Bronchial epithelial cell (primary cell): ENCODE data around the gene SYCP3. TPM values are rescaled to one million over a fixed set of nuclear protein-coding genes. Genes with fewer than 3 reads are reported as not detected.
"Not testable (repeated sequence)": the region's sequence is repeated elsewhere in the genome, so short reads cannot be mapped to it uniquely, and the experiment has no call there.

Experiments used
- DNase-seq: peaks from one replicate; pipeline ENCODE4 v3.0.0-alpha.2; 2010; ENCODE audit warnings: low read depth
- FAIRE-seq: peaks from 2 replicates; lab custom pipeline; 2011; peaks lifted over from hg19 to GRCh38; lab: Jason Lieb, UNC
- H3K27me3 ChIP-seq: 2 replicates; pipeline ENCODE4 v1.5.1; 2011; ENCODE audit warnings: low read length; ENCODE audit not compliant: control insufficient read depth, insufficient read depth
- H3K36me3 ChIP-seq: 2 replicates; pipeline ENCODE4 v1.5.1; 2011; ENCODE audit warnings: low read length; ENCODE audit not compliant: control insufficient read depth, insufficient read depth
- H3K4me3 ChIP-seq: 2 replicates; pipeline ENCODE4 v1.5.1; 2011; ENCODE audit warnings: mild to moderate bottlenecking, low read depth, low read length, control low read depth
- CTCF ChIP-seq: IDR thresholded peaks from 2 replicates; pipeline ENCODE4 v1.5.1; 2011; ENCODE audit warnings: mild to moderate bottlenecking, moderate library complexity, low read length, control low read depth, inconsistent platforms; ENCODE audit not compliant: insufficient read depth, severe bottlenecking
- total RNA-seq: library from RNA; depleted of rRNA; stranded (reverse); fragments of >200 nt; gene quantifications from 2 replicates; pipeline ENCODE4 v1.2.1, GENCODE V29; 2014

SYCP3 gene
- total RNA-seq, 1 donor from 2014 or later, result under 0.01 TPM

GRCh38 chr12:101737476-101737875, 1.8 kb downstream of the SYCP3 start:
- FAIRE-seq, result no peak
- no peak for TF ChIP-seq CTCF
- no peaks in the 10 kb centered on the region for H3K36me3 ChIP-seq

GRCh38 chr12:101734482-101734881, 4.8 kb downstream of the SYCP3 start:
- DNase-seq, H3K36me3 ChIP-seq, H3K27me3 ChIP-seq, FAIRE-seq, H3K4me3 ChIP-seq: not testable (repeated sequence)

More at GRCh38 chr12:101737476-101737875, 1.8 kb downstream of the SYCP3 start:
- Histone ChIP-seq H3K4me3 (no peak overlapping the region), H3K27me3 (no peaks in the 10 kb centered on the region)
- no peak for DNase-seq

- no peak overlapping the region for H3K4me3 ChIP-seq
- no peaks in the 10 kb centered on the region for H3K36me3 ChIP-seq
- DNase-seq, result no peak
- no peak for TF ChIP-seq CTCF
- FAIRE-seq, result no peak
- no peaks in the 10 kb centered on the region for H3K27me3 ChIP-seq
These were observed 6.1 kb downstream of the SYCP3 start for GRCh38 chr12:101733166-101733565.

- no peak for DNase-seq
- no peak for FAIRE-seq
- no peaks in the 10 kb centered on the region for H3K27me3 ChIP-seq
- no peak overlapping the region for H3K4me3 ChIP-seq
- no peaks in the 10 kb centered on the region for H3K36me3 ChIP-seq
- TF ChIP-seq CTCF, result no peak
These were observed 6.9 kb downstream of the SYCP3 start for GRCh38 chr12:101732318-101732717.

- no peak for TF ChIP-seq CTCF
- FAIRE-seq, result no peak
- Histone ChIP-seq H3K4me3 (no peak overlapping the region), H3K36me3 (no peaks in the 10 kb centered on the region), H3K27me3 (no peaks in the 10 kb centered on the region)
- no peak for DNase-seq
These were observed 9.4 kb downstream of the SYCP3 start for GRCh38 chr12:101729842-101730241.

- DNase-seq (no peak), FAIRE-seq (no peak)
- Histone ChIP-seq H3K4me3 (no peak overlapping the region), H3K36me3 (no peaks in the 10 kb centered on the region), H3K27me3 (no peaks in the 10 kb centered on the region)
- TF ChIP-seq CTCF, result no peak
These were observed 12.2 kb downstream of the SYCP3 start for GRCh38 chr12:101727098-101727497.
